Osteoblast (primary cell): ENCODE data around the gene USP49. TPM values are rescaled to one million over a fixed set of nuclear protein-coding genes. Genes with fewer than 3 reads are reported as not detected.
"Not testable (repeated sequence)": the region's sequence is repeated elsewhere in the genome, so short reads cannot be mapped to it uniquely, and the experiment has no call there.

Source experiments
- DNase-seq: peaks from one replicate; pipeline ENCODE4 v3.0.0; 2011; ENCODE audit warnings: low spot score, mixed read lengths; ENCODE audit not compliant: insufficient read length; ENCODE audit errors: missing footprints
- H2AFZ ChIP-seq: 2 replicates; pipeline ENCODE4 v1.6.0; 2011; ENCODE audit warnings: mild to moderate bottlenecking, low read length
- H3K27ac ChIP-seq: 2 replicates; pipeline ENCODE4 v1.5.1; 2011; ENCODE audit warnings: mild to moderate bottlenecking, low read depth, low read length, moderate library complexity
- H3K27me3 ChIP-seq: 2 replicates; pipeline ENCODE4 v1.6.0; 2012; ENCODE audit warnings: mild to moderate bottlenecking, control low read depth, inconsistent platforms, low read length, moderate library complexity; ENCODE audit not compliant: insufficient read depth
- H3K36me3 ChIP-seq: 2 replicates; pipeline ENCODE4 v1.5.1; 2011; ENCODE audit warnings: mild to moderate bottlenecking, low read length, control low read depth, moderate library complexity; ENCODE audit not compliant: insufficient read depth
- H3K4me1 ChIP-seq: 2 replicates; pipeline ENCODE4 v1.5.1; 2011; ENCODE audit warnings: mild to moderate bottlenecking, low read length, control low read depth, moderate library complexity; ENCODE audit not compliant: insufficient read depth
- H3K4me2 ChIP-seq: 2 replicates; pipeline ENCODE4 v1.6.0; 2011; ENCODE audit warnings: mild to moderate bottlenecking, low read length; ENCODE audit not compliant: insufficient read depth
- H3K4me3 ChIP-seq: fragments of 200-600 bp; sonication (generic); 3 replicates; pipeline ENCODE4 v1.5.1; 2012; ENCODE audit warnings: mild to moderate bottlenecking, low read length, inconsistent platforms; ENCODE audit not compliant: insufficient read depth
- H3K79me2 ChIP-seq: 2 replicates; pipeline ENCODE4 v1.6.0; 2012; ENCODE audit warnings: mild to moderate bottlenecking, low read length, control low read depth, inconsistent platforms; ENCODE audit not compliant: insufficient read depth
- H3K9me3 ChIP-seq: 2 replicates; pipeline ENCODE4 v1.5.1; 2011; ENCODE audit warnings: low read depth, low read length, control low read depth
- H4K20me1 ChIP-seq: 2 replicates; pipeline ENCODE4 v1.6.0; 2012; ENCODE audit warnings: mild to moderate bottlenecking, low read length, control low read depth; ENCODE audit not compliant: insufficient read depth
- total RNA-seq: library from RNA; depleted of rRNA; stranded (reverse); fragments of >200 nt; gene quantifications from 2 replicates; pipeline ENCODE4 v1.2.3, GENCODE V29; 2012
- TF ChIP-seq, protein P1 (sequence below): IDR thresholded peaks from 2 replicates; pipeline ENCODE4 v1.5.1; 2011; ENCODE audit warnings: mild to moderate bottlenecking, low read depth, low read length, moderate library complexity; ENCODE audit errors: extremely low read depth

Gene USP49
- total RNA-seq: 3.6 and 3.8 TPM in 2 replicates

DNA sequence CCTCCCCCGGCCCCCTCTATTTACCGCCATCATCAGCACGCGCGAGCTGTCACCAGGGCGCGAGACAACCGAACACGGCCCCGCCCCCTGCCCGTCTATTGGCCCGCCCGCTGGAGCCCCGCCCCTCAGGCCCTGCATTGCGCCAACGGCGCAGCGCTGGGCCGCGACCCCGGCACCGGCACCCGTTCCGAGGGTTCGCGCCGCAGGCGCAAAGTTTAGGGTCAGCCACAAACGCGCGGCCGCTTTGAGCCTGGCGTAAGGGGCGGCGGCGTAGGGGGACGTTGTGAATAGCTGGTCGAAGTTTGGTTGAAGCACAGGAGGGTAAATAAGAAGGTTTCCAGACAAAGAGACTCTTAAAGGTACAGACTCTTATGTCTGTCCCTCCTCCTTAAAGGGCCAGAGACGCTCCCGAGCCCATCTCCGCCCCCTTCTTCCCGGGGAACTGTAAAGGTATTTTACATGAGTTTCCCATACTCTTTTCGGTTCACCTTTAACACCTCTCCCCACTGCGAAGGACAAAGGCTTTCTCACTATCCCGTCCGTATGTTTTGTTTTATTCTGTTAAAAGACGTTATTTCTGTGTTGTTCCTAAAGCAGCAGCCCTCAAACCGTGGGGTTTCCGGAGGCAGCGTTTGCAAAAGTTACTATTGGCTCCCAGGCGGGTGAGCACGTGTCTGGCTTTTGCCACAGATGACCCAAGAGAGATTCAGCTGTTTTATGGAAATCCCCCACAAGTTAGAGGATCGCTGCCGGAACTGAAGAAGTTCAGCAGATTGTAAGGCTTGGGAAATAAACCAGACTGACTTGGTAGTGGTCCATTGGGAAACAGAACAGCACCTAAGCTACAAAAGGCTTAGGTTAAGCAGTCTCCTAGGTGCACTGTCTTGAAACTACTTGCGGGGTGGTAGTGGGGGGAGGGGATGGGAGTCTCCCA is at the start of gene USP49:
USP49 (minus strand) TSS at position 76 of the 934 bp plus-strand sequence. CDS start 88,392 bp downstream, outside the sequence.
- Histone ChIP-seq H2AFZ (peak within 1 kb of the TSS; percentile 87), H4K20me1 (peaks cover 11% of the 10 kb centered on the region), H3K36me3 (peaks cover 4% of the 10 kb centered on the region), H3K4me1 (peaks cover 15% of the 10 kb centered on the region), H3K79me2 (peaks cover 10% of the 10 kb centered on the region), H3K27me3 (no peaks in the 10 kb centered on the region), H3K4me3 (peak within 1 kb of the TSS; percentile 97), H3K4me2 (peak within 1 kb of the TSS; percentile 100), H3K9me3 (no peaks in the 10 kb centered on the region), H3K27ac (peak within 1 kb of the TSS; percentile 92)
- TF ChIP-seq, protein P1, sequence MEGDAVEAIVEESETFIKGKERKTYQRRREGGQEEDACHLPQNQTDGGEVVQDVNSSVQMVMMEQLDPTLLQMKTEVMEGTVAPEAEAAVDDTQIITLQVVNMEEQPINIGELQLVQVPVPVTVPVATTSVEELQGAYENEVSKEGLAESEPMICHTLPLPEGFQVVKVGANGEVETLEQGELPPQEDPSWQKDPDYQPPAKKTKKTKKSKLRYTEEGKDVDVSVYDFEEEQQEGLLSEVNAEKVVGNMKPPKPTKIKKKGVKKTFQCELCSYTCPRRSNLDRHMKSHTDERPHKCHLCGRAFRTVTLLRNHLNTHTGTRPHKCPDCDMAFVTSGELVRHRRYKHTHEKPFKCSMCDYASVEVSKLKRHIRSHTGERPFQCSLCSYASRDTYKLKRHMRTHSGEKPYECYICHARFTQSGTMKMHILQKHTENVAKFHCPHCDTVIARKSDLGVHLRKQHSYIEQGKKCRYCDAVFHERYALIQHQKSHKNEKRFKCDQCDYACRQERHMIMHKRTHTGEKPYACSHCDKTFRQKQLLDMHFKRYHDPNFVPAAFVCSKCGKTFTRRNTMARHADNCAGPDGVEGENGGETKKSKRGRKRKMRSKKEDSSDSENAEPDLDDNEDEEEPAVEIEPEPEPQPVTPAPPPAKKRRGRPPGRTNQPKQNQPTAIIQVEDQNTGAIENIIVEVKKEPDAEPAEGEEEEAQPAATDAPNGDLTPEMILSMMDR: no peak
- peak; percentile 98 for DNase-seq

DNA sequence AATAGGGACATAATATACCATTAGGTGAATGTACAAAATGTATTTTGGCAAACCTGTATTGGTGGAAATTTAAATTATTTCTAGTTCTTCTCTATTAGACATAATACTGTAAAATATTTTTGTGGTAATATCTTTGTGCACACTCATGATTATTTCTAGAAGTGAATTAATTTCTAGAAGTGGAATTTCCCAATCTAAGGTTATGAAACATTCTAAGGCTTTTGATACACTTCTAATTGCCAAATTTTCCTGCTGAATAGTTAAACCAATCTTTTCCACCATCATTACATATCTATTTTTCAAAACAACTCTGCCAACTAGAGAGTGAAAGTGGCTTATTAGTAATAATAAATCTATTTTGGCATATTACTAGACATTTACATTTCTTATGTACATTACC is 48.3 kb upstream of the USP49 start:
- no peaks in the 10 kb centered on the region for H3K36me3 ChIP-seq
- no peak overlapping the region for H3K4me3 ChIP-seq
- H3K9me3 ChIP-seq: no peaks in the 10 kb centered on the region
- H2AFZ ChIP-seq: no peak overlapping the region
- peaks cover 15% of the 10 kb centered on the region for H4K20me1 ChIP-seq
- H3K4me1 ChIP-seq: peaks cover 28% of the 10 kb centered on the region
- H3K27me3 ChIP-seq: no peaks in the 10 kb centered on the region
- no peak overlapping the region for H3K4me2 ChIP-seq
- no peak for DNase-seq
- no peak overlapping the region for H3K27ac ChIP-seq
- H3K79me2 ChIP-seq: peaks cover 29% of the 10 kb centered on the region
- TF ChIP-seq, protein P1: no peak

DNA sequence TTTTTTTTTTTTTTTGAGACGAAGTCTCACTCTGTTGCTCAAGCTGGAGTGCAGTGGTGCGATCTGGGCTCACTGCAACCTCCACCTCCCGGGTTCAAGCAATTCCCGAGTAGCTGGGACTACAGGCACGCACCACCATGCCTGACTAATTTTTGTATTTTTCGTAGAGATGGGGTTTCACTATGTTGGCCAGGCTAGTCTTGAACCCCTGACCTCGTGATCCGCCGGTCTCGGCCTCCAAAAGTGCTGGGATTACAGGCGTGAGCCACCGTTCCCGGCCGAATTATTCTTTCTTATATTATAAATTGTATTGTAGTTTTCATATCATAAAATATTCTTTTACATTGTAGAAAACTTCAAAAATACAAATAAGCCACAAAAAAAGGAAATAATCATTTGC is 47.7 kb upstream of the USP49 start:
- not testable (repeated sequence) for H3K36me3 ChIP-seq, H3K27ac ChIP-seq, H3K4me2 ChIP-seq, H3K27me3 ChIP-seq, H2AFZ ChIP-seq, DNase-seq, H3K4me3 ChIP-seq, H3K9me3 ChIP-seq
- H3K79me2 ChIP-seq: peaks cover 34% of the 10 kb centered on the region
- H4K20me1 ChIP-seq: peaks cover 16% of the 10 kb centered on the region
- H3K4me1 ChIP-seq: peaks cover 31% of the 10 kb centered on the region

DNA sequence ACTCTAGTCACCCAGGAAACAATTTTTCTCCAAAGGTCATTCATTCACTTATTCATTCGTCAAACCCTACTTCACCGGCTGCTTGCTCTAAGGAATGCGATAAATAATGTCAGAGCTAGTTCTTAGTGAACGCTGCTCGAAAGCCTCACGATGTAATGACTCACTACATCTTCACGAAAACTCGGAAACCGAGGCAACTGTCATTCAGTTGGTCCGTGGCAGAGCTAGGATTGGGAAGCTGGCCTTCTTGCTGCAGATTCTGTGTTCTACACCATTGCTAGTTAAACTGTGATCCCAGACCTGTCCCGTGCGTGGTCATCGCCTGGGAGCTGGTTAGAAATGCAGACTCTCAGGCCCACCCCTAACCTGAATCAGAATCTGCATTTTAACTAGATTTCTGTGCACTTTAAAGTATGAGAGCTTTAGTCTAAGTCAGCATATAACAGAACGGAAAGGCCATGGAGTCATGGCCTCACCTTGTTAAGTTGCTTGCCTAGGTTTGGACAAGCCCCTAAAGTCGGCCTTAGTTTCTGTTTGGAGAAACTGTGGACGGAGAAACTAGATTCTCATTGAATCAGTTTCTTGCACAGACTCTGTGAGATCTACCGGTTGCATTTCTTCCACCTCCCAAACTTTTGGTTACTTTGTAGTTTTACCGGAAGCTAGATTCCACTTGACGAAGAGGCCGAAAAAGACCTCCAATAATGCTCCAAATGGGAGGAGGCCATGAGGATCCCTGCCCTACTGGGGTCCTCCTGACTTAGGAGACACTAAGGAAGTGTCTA is 47.1 kb upstream of the USP49 start:
- Histone ChIP-seq H3K36me3 (peaks cover 8% of the 10 kb centered on the region), H3K4me3 (peak overlapping the region; percentile 95), H3K27ac (peak overlapping the region; percentile 89), H3K27me3 (no peaks in the 10 kb centered on the region), H4K20me1 (peaks cover 22% of the 10 kb centered on the region), H3K79me2 (peaks cover 40% of the 10 kb centered on the region), H3K4me1 (peaks cover 31% of the 10 kb centered on the region), H2AFZ (peak overlapping the region; percentile 96), H3K9me3 (no peaks in the 10 kb centered on the region), H3K4me2 (peak overlapping the region; percentile 97)
- DNase-seq: no peak
- TF ChIP-seq, protein P1: no peak
